Fibroblast of the conjunctiva (primary cell): ENCODE results near the gene HERC6.
"Not testable (repeated sequence)": the region's sequence is repeated elsewhere in the genome, so short reads cannot be mapped to it uniquely, and the experiment has no call there.

Source experiments
- DNase-seq: peaks from one replicate; pipeline ENCODE4 v3.0.0-alpha.2; 2010; ENCODE audit warnings: low read depth

Gene HERC6

GRCh38 chr4:88390128-88390527 is 11.5 kb downstream of the HERC6 start:
- no peak for DNase-seq

GRCh38 chr4:88391703-88392102 is 13.1 kb downstream of the HERC6 start:
- DNase-seq: no peak

GRCh38 chr4:88396681-88397080 is 18.0 kb downstream of the HERC6 start:
- no peak for DNase-seq

GRCh38 chr4:88398381-88398780 is 19.7 kb downstream of the HERC6 start:
- DNase-seq: no peak

- DNase-seq: no peak
Measured at GRCh38 chr4:88409206-88409605, 30.6 kb downstream of the HERC6 start.

- no peak for DNase-seq
Measured at GRCh38 chr4:88409789-88410188, 31.1 kb downstream of the HERC6 start.

- DNase-seq: no peak
Measured at GRCh38 chr4:88411491-88412096, 32.9 kb downstream of the HERC6 start.

GRCh38 chr4:88413801-88414200 is 35.1 kb downstream of the HERC6 start:
- DNase-seq: no peak

GRCh38 chr4:88414755-88415154 is 36.1 kb downstream of the HERC6 start:
- DNase-seq: no peak

- no peak for DNase-seq
Measured at GRCh38 chr4:88415982-88416381, 37.3 kb downstream of the HERC6 start.

GRCh38 chr4:88418411-88418810 is 39.8 kb downstream of the HERC6 start:
- DNase-seq: no peak

GRCh38 chr4:88419874-88420273 is 41.2 kb downstream of the HERC6 start:
- no peak for DNase-seq

GRCh38 chr4:88420844-88421243 is 42.2 kb downstream of the HERC6 start:
- no peak for DNase-seq

- DNase-seq: no peak
Measured at GRCh38 chr4:88422403-88422802, 43.8 kb downstream of the HERC6 start.

- DNase-seq: no peak
Measured at GRCh38 chr4:88429401-88429800, 50.7 kb downstream of the HERC6 start.

GRCh38 chr4:88435987-88436693 is 57.5 kb downstream of the HERC6 start:
- DNase-seq: no peak

GRCh38 chr4:88437873-88438272 is 59.2 kb downstream of the HERC6 start:
- not testable (repeated sequence) for DNase-seq

GRCh38 chr4:88439161-88439760 is 60.6 kb downstream of the HERC6 start:
- no peak for DNase-seq

- DNase-seq: no peak
Measured at GRCh38 chr4:88440146-88440545, 61.5 kb downstream of the HERC6 start.

- DNase-seq: no peak
Measured at GRCh38 chr4:88441696-88442095, 63.0 kb downstream of the HERC6 start.

- DNase-seq: no peak
Measured at GRCh38 chr4:88442689-88443191, 64.1 kb downstream of the HERC6 start.

GRCh38 chr4:88443486-88443885 is 64.8 kb downstream of the HERC6 start:
- DNase-seq: no peak

GRCh38 chr4:88445252-88445651 is 66.6 kb downstream of the HERC6 start:
- no peak for DNase-seq
